Activated CD8-positive, alpha-beta memory T cell treated with anti-CD3 and anti-CD28 coated beads for 4 hours (primary cell): Measurements from ENCODE around the gene JMJD7.
A peak's percentile ranks its signal among the peaks of the same experiment; 100 is the strongest.

Experiments
- DNase-seq, 2 donors: peaks; one replicate each; pipeline ENCODE4 v3.0.0-alpha.2; 2020; ENCODE audit warnings: low read depth in 2 of 2

JMJD7 gene

GRCh38 chr15:41822471-41822870 lies 5.4 kb upstream of the JMJD7 start:
- DNase-seq, result no peak

GRCh38 chr15:41822957-41823356 lies 4.9 kb upstream of the JMJD7 start:
- DNase-seq, result no peak

- DNase-seq, result no peak
These were observed 4.4 kb upstream of the JMJD7 start for GRCh38 chr15:41823502-41823901.

GRCh38 chr15:41824062-41824745 lies 3.7 kb upstream of the JMJD7 start:
- DNase-seq, result no peak

GRCh38 chr15:41825145-41825544 lies 2.7 kb upstream of the JMJD7 start:
- no peak for DNase-seq

GRCh38 chr15:41825572-41826535 lies 2.0 kb upstream of the JMJD7 start:
- DNase-seq, result no peak

- DNase-seq, result peak in 1 of 2 donors; percentile 12
These were observed 507 bp upstream of the JMJD7 start for GRCh38 chr15:41827290-41827879.

GRCh38 chr15:41828807-41829141 lies 882 bp downstream of the JMJD7 start:
- no peak for DNase-seq

- DNase-seq, result no peak
These were observed 2.2 kb downstream of the JMJD7 start for GRCh38 chr15:41829959-41830646.

- peak in 1 of 2 donors; percentile 17 for DNase-seq
These were observed 3.4 kb downstream of the JMJD7 start for GRCh38 chr15:41831291-41831690.

- DNase-seq, result no peak
These were observed 4.3 kb downstream of the JMJD7 start for GRCh38 chr15:41832208-41832607.

GRCh38 chr15:41832875-41833274 lies 5.0 kb downstream of the JMJD7 start:
- DNase-seq, result no peak

GRCh38 chr15:41834096-41834495 lies 6.2 kb downstream of the JMJD7 start:
- no peak for DNase-seq

- DNase-seq, result no peak
These were observed 8.2 kb downstream of the JMJD7 start for GRCh38 chr15:41836073-41836472.

- no peak for DNase-seq
These were observed 9.0 kb downstream of the JMJD7 start for GRCh38 chr15:41836713-41837454.

GRCh38 chr15:41838400-41838897 lies 10.6 kb downstream of the JMJD7 start, which contains the start of gene PLA2G4B:
Gene PLA2G4B (plus strand): TSS chr15:41838847. CDS start chr15:41838914, 67 bp downstream.
- DNase-seq, result no peak

GRCh38 chr15:41839781-41840491 lies 12.0 kb downstream of the JMJD7 start:
- no peak for DNase-seq

- no peak for DNase-seq
These were observed 12.8 kb downstream of the JMJD7 start for GRCh38 chr15:41840673-41841072.

- DNase-seq, result no peak
These were observed 13.2 kb downstream of the JMJD7 start for GRCh38 chr15:41841131-41841530.

- DNase-seq, result no peak
These were observed 14.3 kb downstream of the JMJD7 start for GRCh38 chr15:41842229-41842628.
